ENCODE measurements around the gene DHX8. TPM values are rescaled to one million over a fixed set of nuclear protein-coding genes. Genes with fewer than 3 reads are reported as not detected.
A peak's percentile ranks its signal among the peaks of the same experiment; 100 is the strongest.

The DHX8 gene
- total RNA-seq, 1 experiment from 2014 or later: 54.1 TPM

DNA sequence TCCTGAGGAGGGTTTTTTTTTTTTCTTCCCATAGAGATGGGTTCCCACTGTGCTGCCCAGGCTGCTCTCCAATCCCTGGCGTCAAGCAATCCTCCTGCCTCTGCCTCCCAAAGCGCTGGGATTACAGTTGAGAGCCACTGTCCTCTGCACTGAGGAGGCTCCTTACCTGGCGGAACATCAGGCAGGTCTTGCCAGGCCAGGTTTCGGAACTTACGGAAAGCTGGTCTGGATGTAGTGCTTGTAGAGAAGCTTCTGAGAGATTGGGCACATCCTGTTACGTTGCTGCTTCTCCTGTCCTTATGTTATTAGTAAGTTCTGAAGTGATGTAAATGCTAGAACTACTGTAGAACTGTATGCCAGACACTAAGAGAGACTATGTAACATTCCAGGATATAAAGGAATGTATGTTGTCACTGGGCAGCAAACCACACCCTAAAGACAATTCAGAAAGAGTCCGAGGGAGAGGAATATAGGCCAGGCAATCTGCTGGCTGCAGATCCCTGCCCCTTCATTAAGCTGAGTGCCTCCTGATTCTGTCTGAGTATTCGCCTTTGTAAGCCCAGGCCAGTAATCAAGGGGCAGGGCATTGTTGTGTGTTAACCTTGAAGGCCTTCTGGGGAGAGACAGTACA, 41.3 kb downstream of the DHX8 start:
- Histone ChIP-seq H3K56ac (ENCODE audit: insufficient read length, low read depth, low read length) (no peak overlapping the region), H3K27ac (ENCODE audit: insufficient read length, low read depth, low read length) (no peak overlapping the region), H3K4me1 (ENCODE audit: insufficient read depth, low read length) (peaks cover 8% of the 10 kb centered on the region; the same call in 1 of the 2 replicates), H4K91ac (ENCODE audit: insufficient read length, low read depth, low read length) (no peak overlapping the region), H2AFZ (ENCODE audit: low read length) (no peak overlapping the region), H2AK5ac (ENCODE audit: insufficient read length, low read length) (no peak overlapping the region), H2BK12ac (ENCODE audit: insufficient read length, low read depth, low read length) (no peak overlapping the region), H4K20me1 (ENCODE audit: control insufficient read depth, insufficient read depth, insufficient read length) (no peaks in the 10 kb centered on the region), H3T11ph (ENCODE audit: low read length) (no peak overlapping the region), H3K79me2 (ENCODE audit: insufficient read depth, low read length) (no peaks in the 10 kb centered on the region), H3K23me2 (ENCODE audit: insufficient read length, low read depth, low read length, poor library complexity, severe bottlenecking) (no peaks in the 10 kb centered on the region), H3K4ac (ENCODE audit: low read depth, low read length) (no peak overlapping the region), H4K5ac (ENCODE audit: insufficient read length, low read depth, low read length) (no peak overlapping the region), H3K4me2 (ENCODE audit: insufficient read depth, insufficient read length, low read length) (no peak overlapping the region), H3K79me1 (ENCODE audit: insufficient read depth, low read depth, low read length, poor library complexity, severe bottlenecking) (no peaks in the 10 kb centered on the region), H3K9ac (ENCODE audit: extremely low read depth, insufficient read length, low read length) (no peak overlapping the region), H2BK15ac (ENCODE audit: low read depth, low read length) (no peak overlapping the region), H4K8ac (replicated peaks; ENCODE audit: insufficient read length, low read depth, low read length) (no peak overlapping the region), H2BK120ac (ENCODE audit: low read depth, low read length, poor library complexity, severe bottlenecking) (no peak overlapping the region), H3K27me3 (ENCODE audit: insufficient read depth, low read length) (no peaks in the 10 kb centered on the region), H3K18ac (ENCODE audit: insufficient read length, low read depth, low read length) (no peak overlapping the region), H3K23ac (ENCODE audit: insufficient read length, low read depth, low read length) (no peak overlapping the region), H3K14ac (ENCODE audit: insufficient read depth, low read length) (no peak overlapping the region), H2BK20ac (ENCODE audit: low read depth, low read length, poor library complexity, severe bottlenecking) (no peak overlapping the region), H3K9me3 (ENCODE audit: control insufficient read depth, low read depth, low read length) (no peaks in the 10 kb centered on the region), H2BK5ac (ENCODE audit: insufficient read length, low read length) (no peak overlapping the region)
- H3K4me1 Mint-ChIP-seq: peaks cover 30 to 37% of the 10 kb centered on the region in 2 experiments
- H3K9me3 Mint-ChIP-seq: no peaks in the 10 kb centered on the region
- peaks cover 35 to 91% (median 57%) of the 10 kb centered on the region in 3 experiments for H3K36me3 Mint-ChIP-seq (ENCODE audit: insufficient read depth in 1 of 3, low read depth in 3 of 3)
- WGBS (ENCODE audit: extremely low coverage, insufficient read length, low lambda C conversion rate): no CpG with 5 or more reads among the region's 8 CpGs
- TF ChIP-seq, protein P1, sequence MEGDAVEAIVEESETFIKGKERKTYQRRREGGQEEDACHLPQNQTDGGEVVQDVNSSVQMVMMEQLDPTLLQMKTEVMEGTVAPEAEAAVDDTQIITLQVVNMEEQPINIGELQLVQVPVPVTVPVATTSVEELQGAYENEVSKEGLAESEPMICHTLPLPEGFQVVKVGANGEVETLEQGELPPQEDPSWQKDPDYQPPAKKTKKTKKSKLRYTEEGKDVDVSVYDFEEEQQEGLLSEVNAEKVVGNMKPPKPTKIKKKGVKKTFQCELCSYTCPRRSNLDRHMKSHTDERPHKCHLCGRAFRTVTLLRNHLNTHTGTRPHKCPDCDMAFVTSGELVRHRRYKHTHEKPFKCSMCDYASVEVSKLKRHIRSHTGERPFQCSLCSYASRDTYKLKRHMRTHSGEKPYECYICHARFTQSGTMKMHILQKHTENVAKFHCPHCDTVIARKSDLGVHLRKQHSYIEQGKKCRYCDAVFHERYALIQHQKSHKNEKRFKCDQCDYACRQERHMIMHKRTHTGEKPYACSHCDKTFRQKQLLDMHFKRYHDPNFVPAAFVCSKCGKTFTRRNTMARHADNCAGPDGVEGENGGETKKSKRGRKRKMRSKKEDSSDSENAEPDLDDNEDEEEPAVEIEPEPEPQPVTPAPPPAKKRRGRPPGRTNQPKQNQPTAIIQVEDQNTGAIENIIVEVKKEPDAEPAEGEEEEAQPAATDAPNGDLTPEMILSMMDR (conservative IDR thresholded peaks at IDR 0.05): no peak
- peak overlapping the region in 1 of 2 experiments; percentile 42; a peak in 2 of 5 replicates for H3K4me3 Mint-ChIP-seq
- no peak for DNase-seq
- H3K27me3 Mint-ChIP-seq (ENCODE audit: low read depth): peaks cover 12% of the 10 kb centered on the region
- H3K27ac Mint-ChIP-seq: peak overlapping the region in 2 of 3 experiments; percentile 13 to 80; a peak in 3 of 7 replicates

All from H9 (cell line).